Testis (tissue), 2 donors: ENCODE data around the gene NEAT1.

Source experiments
- CTCF ChIP-seq, 3 experiments: fragments of 450-650 bp in 2 of 3; fragments of 200-600 bp in 1 of 3; sonication (generic) in 1 of 3; IDR thresholded peaks; one replicate each; pipeline ENCODE4 v1.5.1; 2016 to 2019; ENCODE audit warnings: antibody characterized with exemption in 3 of 3, mild to moderate bottlenecking in 2 of 3, moderate library complexity in 1 of 3
- POLR2A ChIP-seq: fragments of 450-650 bp; IDR thresholded peaks from one replicate; pipeline ENCODE4 v1.6.1; 2017; ENCODE audit warnings: antibody characterized with exemption, mild to moderate bottlenecking, moderate library complexity

- TF ChIP-seq CTCF (IDR thresholded peaks at IDR 0.05): no peak
- no peak for TF ChIP-seq POLR2A
Observed at GRCh38 chr11:65456418-65456817, 33.8 kb downstream of the NEAT1 start.
